HG02981 (cell line): Measurements from ENCODE around the gene TSHZ2.

ENCODE experiments used
- ATAC-seq: cut with Tn5 transposase; IDR thresholded peaks from one replicate; pipeline ENCODE4 v1.9.1; 2021; ENCODE audit warnings: mild to moderate bottlenecking, moderate library complexity; ENCODE audit not compliant: unreplicated experiment

The TSHZ2 gene

GRCh38 chr20:53187392-53188068 is 215.4 kb downstream of the TSHZ2 start:
- ATAC-seq: no peak

- no peak for ATAC-seq
Measured at GRCh38 chr20:53190225-53190624, 218.1 kb downstream of the TSHZ2 start.

- no peak for ATAC-seq
Measured at GRCh38 chr20:53191957-53192356, 219.8 kb downstream of the TSHZ2 start.

- no peak for ATAC-seq
Measured at GRCh38 chr20:53194306-53195290, 222.4 kb downstream of the TSHZ2 start.

GRCh38 chr20:53195876-53196610 is 223.9 kb downstream of the TSHZ2 start:
- no peak for ATAC-seq

GRCh38 chr20:53201588-53201987 is 229.4 kb downstream of the TSHZ2 start:
- ATAC-seq: no peak

GRCh38 chr20:53202777-53203176 is 230.6 kb downstream of the TSHZ2 start:
- no peak for ATAC-seq

GRCh38 chr20:53205046-53205445 is 232.9 kb downstream of the TSHZ2 start:
- ATAC-seq: no peak

- no peak for ATAC-seq
Measured at GRCh38 chr20:53208110-53208832, 236.1 kb downstream of the TSHZ2 start.

GRCh38 chr20:53210041-53210440 is 237.9 kb downstream of the TSHZ2 start:
- ATAC-seq: no peak

GRCh38 chr20:53210931-53211330 is 238.8 kb downstream of the TSHZ2 start:
- no peak for ATAC-seq

- ATAC-seq: no peak
Measured at GRCh38 chr20:53212018-53212417, 239.9 kb downstream of the TSHZ2 start.

- ATAC-seq: no peak
Measured at GRCh38 chr20:53214392-53214791, 242.2 kb downstream of the TSHZ2 start.

GRCh38 chr20:53215166-53215565 is 243.0 kb downstream of the TSHZ2 start:
- no peak for ATAC-seq

GRCh38 chr20:53216478-53216855 is 244.3 kb downstream of the TSHZ2 start:
- no peak for ATAC-seq

GRCh38 chr20:53216856-53217576 is 244.9 kb downstream of the TSHZ2 start:
- peak; percentile 81 for ATAC-seq

GRCh38 chr20:53220482-53221307 is 248.5 kb downstream of the TSHZ2 start:
- ATAC-seq: no peak

- ATAC-seq: no peak
Measured at GRCh38 chr20:53221731-53222130, 249.6 kb downstream of the TSHZ2 start.

- no peak for ATAC-seq
Measured at GRCh38 chr20:53222416-53222815, 250.3 kb downstream of the TSHZ2 start.
